ENCODE data around the gene SNAPC2.

Gene SNAPC2

DNA sequence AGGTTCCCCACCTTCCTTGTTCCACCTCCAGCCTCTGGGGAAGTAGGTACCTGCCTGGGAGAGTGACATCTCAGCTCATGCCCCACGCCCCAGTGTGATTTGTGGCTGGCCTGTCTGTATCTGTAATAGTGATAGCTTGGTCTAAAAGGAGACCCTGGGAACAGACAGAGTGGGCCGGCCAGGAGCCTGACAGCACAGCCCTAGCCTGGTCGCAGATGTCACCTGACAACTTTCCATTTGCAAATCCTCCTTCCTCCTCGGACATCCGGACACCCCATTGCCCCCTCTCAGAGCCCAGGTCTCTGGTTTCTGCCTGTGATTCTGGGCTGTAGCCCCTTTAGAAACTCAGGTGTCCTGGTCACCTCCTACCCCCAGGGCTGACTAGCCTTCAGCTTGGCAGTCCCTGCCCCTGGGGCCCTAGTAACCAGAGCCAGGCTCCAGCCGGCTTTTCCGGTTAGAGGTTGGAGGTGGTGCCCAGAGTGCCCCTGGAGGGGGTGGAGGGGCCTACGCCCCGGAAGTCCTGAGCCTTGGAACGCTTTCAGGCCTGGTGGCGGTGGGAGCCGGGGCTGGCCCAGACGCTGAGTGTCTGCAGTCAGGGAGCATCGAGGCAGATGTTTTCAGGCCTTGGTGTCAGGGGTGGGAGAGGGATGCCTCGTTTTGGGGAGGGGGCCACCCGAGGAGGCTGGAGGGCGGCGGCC lies 25.4 kb upstream of the SNAPC2 start:
- no peak overlapping the region for H3K4me3 ChIP-seq (ENCODE audit: low read length)
- TF ChIP-seq, protein P1, sequence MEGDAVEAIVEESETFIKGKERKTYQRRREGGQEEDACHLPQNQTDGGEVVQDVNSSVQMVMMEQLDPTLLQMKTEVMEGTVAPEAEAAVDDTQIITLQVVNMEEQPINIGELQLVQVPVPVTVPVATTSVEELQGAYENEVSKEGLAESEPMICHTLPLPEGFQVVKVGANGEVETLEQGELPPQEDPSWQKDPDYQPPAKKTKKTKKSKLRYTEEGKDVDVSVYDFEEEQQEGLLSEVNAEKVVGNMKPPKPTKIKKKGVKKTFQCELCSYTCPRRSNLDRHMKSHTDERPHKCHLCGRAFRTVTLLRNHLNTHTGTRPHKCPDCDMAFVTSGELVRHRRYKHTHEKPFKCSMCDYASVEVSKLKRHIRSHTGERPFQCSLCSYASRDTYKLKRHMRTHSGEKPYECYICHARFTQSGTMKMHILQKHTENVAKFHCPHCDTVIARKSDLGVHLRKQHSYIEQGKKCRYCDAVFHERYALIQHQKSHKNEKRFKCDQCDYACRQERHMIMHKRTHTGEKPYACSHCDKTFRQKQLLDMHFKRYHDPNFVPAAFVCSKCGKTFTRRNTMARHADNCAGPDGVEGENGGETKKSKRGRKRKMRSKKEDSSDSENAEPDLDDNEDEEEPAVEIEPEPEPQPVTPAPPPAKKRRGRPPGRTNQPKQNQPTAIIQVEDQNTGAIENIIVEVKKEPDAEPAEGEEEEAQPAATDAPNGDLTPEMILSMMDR (IDR thresholded peaks at IDR 0.05; ENCODE audit: insufficient read depth, low read depth, low read length, missing control alignments) = no peak
- DNase-seq (ENCODE audit: low read depth) = peak; percentile 50

DNA sequence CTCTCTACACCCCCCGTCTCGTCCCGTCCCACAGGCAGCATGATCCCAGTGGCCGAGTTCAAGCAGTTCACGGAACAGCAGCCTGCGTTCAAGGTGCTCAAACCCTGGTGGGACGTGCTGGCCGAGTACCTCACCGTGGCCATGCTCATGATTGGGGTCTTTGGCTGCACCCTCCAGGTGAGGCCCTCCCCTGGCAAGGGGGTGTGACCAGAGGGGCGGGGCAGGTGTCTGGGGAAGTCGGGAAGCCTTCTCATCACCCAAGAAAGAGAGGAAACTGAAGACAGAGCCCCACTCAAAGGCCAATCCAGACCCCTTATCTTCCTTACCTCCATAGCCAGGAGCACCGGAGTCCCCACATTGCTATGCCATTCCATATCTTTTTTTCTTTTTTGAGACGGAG lies 24.6 kb upstream of the SNAPC2 start:
- TF ChIP-seq, protein P1 (IDR thresholded peaks at IDR 0.05; ENCODE audit: insufficient read depth, low read depth, low read length, missing control alignments) = no peak
- no peak overlapping the region for H3K4me3 ChIP-seq (ENCODE audit: low read length)
- DNase-seq (ENCODE audit: low read depth) = no peak

DNA sequence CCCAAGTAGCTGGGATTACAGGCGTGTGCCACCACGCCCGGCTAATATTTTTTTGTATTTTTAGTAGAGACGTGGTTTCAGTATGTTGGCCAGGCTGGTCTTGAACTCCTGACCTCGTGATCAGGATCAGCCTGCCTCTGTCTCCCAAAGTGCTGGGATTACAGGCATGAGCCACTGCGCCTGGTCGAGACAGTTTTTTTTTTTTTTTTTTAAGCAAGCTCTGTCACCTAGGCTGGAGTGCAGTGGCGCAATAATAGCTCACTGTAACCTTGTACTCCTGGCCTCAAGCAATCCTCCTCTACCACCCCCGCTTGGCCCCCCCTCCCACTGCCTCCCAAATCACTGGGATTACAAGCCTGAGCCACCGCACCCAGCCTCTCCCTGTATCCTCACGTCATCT lies 22.8 kb upstream of the SNAPC2 start:
- TF ChIP-seq, protein P1 (IDR thresholded peaks at IDR 0.05; ENCODE audit: insufficient read depth, low read depth, low read length, missing control alignments) = no peak
- H3K4me3 ChIP-seq (ENCODE audit: low read length) = no peak overlapping the region

GRCh38 chr19:7898967-7899366 lies 21.2 kb upstream of the SNAPC2 start:
- no peak overlapping the region for H3K4me3 ChIP-seq (ENCODE audit: low read length)
- no peak for DNase-seq (ENCODE audit: low read depth)

More for the DNA sequence above, 22.8 kb upstream of the SNAPC2 start:
- DNase-seq (ENCODE audit: low read depth) = peak; percentile 67

DNA sequence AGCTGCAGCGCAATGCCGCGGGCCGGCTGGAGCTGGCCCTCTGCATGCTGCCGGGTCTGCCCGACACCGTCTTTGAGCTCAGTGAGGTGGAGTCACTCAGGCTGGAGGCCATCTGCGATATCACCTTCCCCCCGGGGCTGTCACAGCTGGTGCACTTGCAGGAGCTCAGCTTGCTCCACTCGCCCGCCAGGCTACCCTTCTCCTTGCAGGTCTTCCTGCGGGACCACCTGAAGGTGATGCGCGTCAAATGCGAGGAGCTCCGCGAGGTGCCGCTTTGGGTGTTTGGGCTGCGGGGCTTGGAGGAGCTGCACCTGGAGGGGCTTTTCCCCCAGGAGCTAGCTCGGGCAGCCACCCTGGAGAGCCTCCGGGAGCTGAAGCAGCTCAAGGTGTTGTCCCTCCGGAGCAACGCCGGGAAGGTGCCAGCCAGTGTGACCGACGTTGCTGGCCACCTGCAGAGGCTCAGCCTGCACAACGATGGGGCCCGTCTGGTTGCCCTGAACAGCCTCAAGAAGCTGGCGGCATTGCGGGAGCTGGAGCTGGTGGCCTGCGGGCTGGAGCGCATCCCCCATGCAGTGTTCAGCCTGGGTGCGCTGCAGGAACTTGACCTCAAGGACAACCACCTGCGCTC lies 20.3 kb upstream of the SNAPC2 start:
- TF ChIP-seq, protein P1 (IDR thresholded peaks at IDR 0.05; ENCODE audit: insufficient read depth, low read depth, low read length, missing control alignments) = no peak

More at GRCh38 chr19:7898967-7899366, 21.2 kb upstream of the SNAPC2 start:
- TF ChIP-seq, protein P1 (IDR thresholded peaks at IDR 0.05; ENCODE audit: insufficient read depth, low read depth, low read length, missing control alignments) = no peak

GRCh38 chr19:7900401-7900870 lies 19.7 kb upstream of the SNAPC2 start:
- DNase-seq (ENCODE audit: low read depth) = no peak
- TF ChIP-seq, protein P1 (IDR thresholded peaks at IDR 0.05; ENCODE audit: insufficient read depth, low read depth, low read length, missing control alignments) = no peak
- no peak overlapping the region for H3K4me3 ChIP-seq (ENCODE audit: low read length)

More for the DNA sequence above, 20.3 kb upstream of the SNAPC2 start:
- no peak overlapping the region for H3K4me3 ChIP-seq (ENCODE audit: low read length)
- DNase-seq (ENCODE audit: low read depth) = no peak
